22Rv1 (cell line): ENCODE measurements around the gene KNDC1.

Source experiments
- CTCF ChIP-seq: fragments of 450-650 bp; IDR thresholded peaks from 2 replicates; pipeline ENCODE4 v1.5.1; 2017; ENCODE audit warnings: mild to moderate bottlenecking
- ZFX ChIP-seq: fragments of 450-650 bp; IDR thresholded peaks from 2 replicates; pipeline ENCODE4 v1.6.1; 2017; ENCODE audit warnings: antibody characterized with exemption, borderline replicate concordance

- TF ChIP-seq CTCF (no peak), ZFX (no peak)
These were observed 42.9 kb upstream of the KNDC1 start for GRCh38 chr10:133117036-133117687.
